D721Med (cell line): ENCODE data around the gene KIAA0232.

Source experiments
- DNase-seq: peaks from one replicate; pipeline ENCODE4 v3.0.0; 2011; ENCODE audit warnings: low spot score; ENCODE audit not compliant: insufficient read length
- FAIRE-seq: peaks from 2 replicates; lab custom pipeline; 2011; peaks lifted over from hg19 to GRCh38; lab: Jason Lieb, UNC
- TF ChIP-seq, protein P1 (sequence below): IDR thresholded peaks from 2 replicates; pipeline ENCODE4 v1.5.1; 2012; ENCODE audit warnings: mild to moderate bottlenecking, control low read depth; ENCODE audit not compliant: insufficient read depth; ENCODE audit errors: missing control alignments

The KIAA0232 gene

DNA sequence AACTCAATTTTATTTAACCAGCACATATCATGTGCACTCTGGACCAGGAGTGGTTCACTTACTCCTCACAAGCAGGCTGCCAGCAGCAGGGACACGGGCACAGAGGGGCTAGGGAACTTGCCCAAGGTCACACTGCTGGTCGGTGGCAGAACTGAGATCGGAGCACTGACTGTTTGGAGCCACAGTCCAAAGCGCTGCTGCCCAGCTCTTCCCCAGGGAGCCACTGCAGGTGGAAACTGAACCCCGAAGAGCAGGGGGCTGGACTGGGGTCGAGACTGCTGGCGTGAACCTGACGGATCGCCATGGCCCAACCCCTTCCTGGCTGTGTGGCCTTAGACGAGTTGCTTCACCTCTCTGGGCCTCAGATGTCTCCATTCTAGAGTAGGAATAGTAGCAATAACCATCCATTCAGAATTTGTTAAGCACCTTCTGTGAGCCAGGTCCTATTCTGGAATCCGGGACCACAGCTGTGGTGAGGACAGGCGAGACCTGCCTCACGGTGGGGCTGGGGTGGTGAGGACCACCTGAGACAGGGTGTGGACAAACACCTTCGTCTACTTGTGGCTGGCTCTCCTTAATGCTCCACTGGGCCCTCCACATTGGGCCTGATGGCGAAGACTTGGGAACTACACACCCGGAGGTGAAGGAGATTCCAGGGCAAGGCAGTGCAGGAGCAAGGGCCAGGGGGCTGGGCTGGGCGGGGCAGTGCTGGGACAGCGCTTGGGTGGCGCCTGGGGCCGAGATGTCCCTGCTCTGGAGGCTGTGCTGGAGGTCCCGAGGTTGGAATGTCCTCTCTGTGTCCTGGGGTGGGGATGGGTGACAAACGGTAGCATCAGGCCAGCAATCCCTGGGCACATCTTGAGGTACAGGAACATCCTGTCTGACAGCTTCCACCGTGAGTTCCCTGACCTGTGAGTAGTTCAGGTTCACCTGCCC lies 32.0 kb upstream of the KIAA0232 start:
- TF ChIP-seq, protein P1, sequence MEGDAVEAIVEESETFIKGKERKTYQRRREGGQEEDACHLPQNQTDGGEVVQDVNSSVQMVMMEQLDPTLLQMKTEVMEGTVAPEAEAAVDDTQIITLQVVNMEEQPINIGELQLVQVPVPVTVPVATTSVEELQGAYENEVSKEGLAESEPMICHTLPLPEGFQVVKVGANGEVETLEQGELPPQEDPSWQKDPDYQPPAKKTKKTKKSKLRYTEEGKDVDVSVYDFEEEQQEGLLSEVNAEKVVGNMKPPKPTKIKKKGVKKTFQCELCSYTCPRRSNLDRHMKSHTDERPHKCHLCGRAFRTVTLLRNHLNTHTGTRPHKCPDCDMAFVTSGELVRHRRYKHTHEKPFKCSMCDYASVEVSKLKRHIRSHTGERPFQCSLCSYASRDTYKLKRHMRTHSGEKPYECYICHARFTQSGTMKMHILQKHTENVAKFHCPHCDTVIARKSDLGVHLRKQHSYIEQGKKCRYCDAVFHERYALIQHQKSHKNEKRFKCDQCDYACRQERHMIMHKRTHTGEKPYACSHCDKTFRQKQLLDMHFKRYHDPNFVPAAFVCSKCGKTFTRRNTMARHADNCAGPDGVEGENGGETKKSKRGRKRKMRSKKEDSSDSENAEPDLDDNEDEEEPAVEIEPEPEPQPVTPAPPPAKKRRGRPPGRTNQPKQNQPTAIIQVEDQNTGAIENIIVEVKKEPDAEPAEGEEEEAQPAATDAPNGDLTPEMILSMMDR = no peak
- DNase-seq (no peak), FAIRE-seq (no peak)

GRCh38 chr4:6751611-6752485 lies 30.7 kb upstream of the KIAA0232 start:
- FAIRE-seq (no peak), DNase-seq (no peak)
- TF ChIP-seq, protein P1 = no peak

DNA sequence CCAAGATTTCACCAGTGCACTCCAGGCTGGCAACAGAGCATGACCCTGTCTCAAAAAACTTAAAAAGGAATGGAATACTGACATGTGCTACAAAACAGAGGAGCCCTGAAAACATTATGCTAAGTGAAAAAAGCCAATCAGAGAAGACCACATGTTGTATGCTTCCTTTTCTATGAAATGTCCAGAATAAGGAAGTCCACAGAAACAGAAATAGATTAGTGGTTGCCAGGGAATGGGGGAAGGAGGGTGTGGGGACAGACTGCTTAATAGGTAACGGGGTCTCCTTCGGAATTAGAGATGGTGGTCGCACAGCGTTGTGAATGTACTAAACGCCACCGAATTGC lies 30.1 kb upstream of the KIAA0232 start:
- no peak for FAIRE-seq
- TF ChIP-seq, protein P1 = no peak

GRCh38 chr4:6753103-6753560 lies 29.4 kb upstream of the KIAA0232 start:
- DNase-seq (no peak), FAIRE-seq (no peak)
- TF ChIP-seq, protein P1 = no peak

More for the DNA sequence above, 30.1 kb upstream of the KIAA0232 start:
- DNase-seq = no peak

GRCh38 chr4:6753891-6754290 lies 28.6 kb upstream of the KIAA0232 start:
- TF ChIP-seq, protein P1 = no peak
- no peak for FAIRE-seq
- no peak for DNase-seq

GRCh38 chr4:6754481-6755087 lies 27.9 kb upstream of the KIAA0232 start:
- TF ChIP-seq, protein P1 = no peak
- no peak for FAIRE-seq
- no peak for DNase-seq
